Fibroblast of pulmonary artery (primary cell): ENCODE results near the gene EVA1C.
"Not testable (repeated sequence)": the region's sequence is repeated elsewhere in the genome, so short reads cannot be mapped to it uniquely, and the experiment has no call there.

Source experiments
- DNase-seq: peaks from one replicate; pipeline ENCODE4 v3.0.0-alpha.2; 2010; ENCODE audit warnings: low read depth
- H3K4me3 ChIP-seq: replicated peaks from 2 replicates; pipeline ENCODE4 v1.5.1; 2011; ENCODE audit warnings: low read depth, mild to moderate bottlenecking, control low read depth, low read length, moderate library complexity
- CTCF ChIP-seq: IDR thresholded peaks from 2 replicates; pipeline ENCODE4 v1.5.1; 2011; ENCODE audit warnings: mild to moderate bottlenecking, control low read depth, low read length, inconsistent platforms; ENCODE audit errors: missing control alignments

Gene EVA1C

GRCh38 chr21:32554832-32555638 is 142.5 kb downstream of the EVA1C start:
- no peak for TF ChIP-seq CTCF
- no peak overlapping the region for H3K4me3 ChIP-seq
- peak; percentile 8 for DNase-seq

GRCh38 chr21:32558106-32558505 is 145.6 kb downstream of the EVA1C start:
- H3K4me3 ChIP-seq: no peak overlapping the region
- no peak for DNase-seq
- TF ChIP-seq CTCF: no peak

- DNase-seq: no peak
- TF ChIP-seq CTCF: no peak
- H3K4me3 ChIP-seq: no peak overlapping the region
Measured at GRCh38 chr21:32559006-32559610, 146.6 kb downstream of the EVA1C start.

- H3K4me3 ChIP-seq: no peak overlapping the region
- no peak for DNase-seq
- no peak for TF ChIP-seq CTCF
Measured at GRCh38 chr21:32560896-32561295, 148.4 kb downstream of the EVA1C start.

GRCh38 chr21:32561476-32561875 is 149.0 kb downstream of the EVA1C start:
- DNase-seq, H3K4me3 ChIP-seq: not testable (repeated sequence)

- peak; percentile 92 for DNase-seq
- no peak overlapping the region for H3K4me3 ChIP-seq
- peak; percentile 67 for TF ChIP-seq CTCF
Measured at GRCh38 chr21:32562426-32562825, 149.9 kb downstream of the EVA1C start.

GRCh38 chr21:32562915-32563314 is 150.4 kb downstream of the EVA1C start:
- no peak for TF ChIP-seq CTCF
- peak; percentile 17 for DNase-seq
- H3K4me3 ChIP-seq: no peak overlapping the region
